Hepatocyte (in vitro differentiated cells): Measurements from ENCODE around the gene RBFOX2. TPM values are rescaled to one million over a fixed set of nuclear protein-coding genes. Genes with fewer than 3 reads are reported as not detected.

Experiments
- DNase-seq: peaks from one replicate; pipeline ENCODE4 v3.0.0-alpha.2; 2016; ENCODE audit warnings: low spot score
- H2AFZ ChIP-seq: fragments of 200-600 bp; sonication (generic); 2 replicates; pipeline ENCODE4 v1.6.0; 2016; ENCODE audit warnings: antibody characterized with exemption, mild to moderate bottlenecking
- H3K27ac ChIP-seq: fragments of 200-600 bp; sonication (generic); 2 replicates; pipeline ENCODE4 v1.5.1; 2016; ENCODE audit warnings: mild to moderate bottlenecking
- H3K27me3 ChIP-seq: fragments of 200-600 bp; sonication (generic); 2 replicates; pipeline ENCODE4 v1.6.1; 2016
- H3K36me3 ChIP-seq: fragments of 200-600 bp; sonication (generic); replicated peaks from 2 replicates; pipeline ENCODE4 v1.5.1; 2016; ENCODE audit warnings: low read depth; ENCODE audit not compliant: insufficient read depth
- H3K4me1 ChIP-seq: fragments of 200-600 bp; sonication (generic); 2 replicates; pipeline ENCODE4 v1.5.1; 2016; ENCODE audit warnings: mild to moderate bottlenecking, moderate library complexity; ENCODE audit not compliant: insufficient read depth
- H3K4me2 ChIP-seq: fragments of 200-600 bp; sonication (generic); 2 replicates; pipeline ENCODE4 v1.6.0; 2016
- H3K4me3 ChIP-seq: fragments of 200-600 bp; sonication (generic); 2 replicates; pipeline ENCODE4 v1.5.1; 2016; ENCODE audit warnings: mild to moderate bottlenecking
- H3K79me2 ChIP-seq: fragments of 200-600 bp; sonication (generic); 2 replicates; pipeline ENCODE4 v1.6.0; 2017; ENCODE audit warnings: mild to moderate bottlenecking
- H3K9me2 ChIP-seq: fragments of 200-600 bp; sonication (generic); replicated peaks from 2 replicates; pipeline ENCODE4 v1.6.0; 2017; ENCODE audit warnings: mild to moderate bottlenecking; ENCODE audit not compliant: insufficient read depth
- H3K9me3 ChIP-seq: fragments of 200-600 bp; sonication (generic); 2 replicates; pipeline ENCODE4 v1.5.1; 2016; ENCODE audit warnings: low read depth, mild to moderate bottlenecking
- H4K20me1 ChIP-seq: fragments of 200-600 bp; sonication (generic); 2 replicates; pipeline ENCODE4 v1.6.0; 2016; ENCODE audit warnings: mild to moderate bottlenecking; ENCODE audit not compliant: insufficient read depth, poor library complexity, severe bottlenecking
- EZH2 ChIP-seq: fragments of 200-600 bp; sonication (generic); IDR thresholded peaks from 2 replicates; pipeline ENCODE4 v1.6.1; 2016; ENCODE audit warnings: antibody characterized with exemption, mild to moderate bottlenecking, borderline replicate concordance
- EZH2phosphoT487 ChIP-seq: fragments of 200-600 bp; sonication (generic); IDR thresholded peaks from one replicate; pipeline ENCODE4 v1.6.1; 2018; ENCODE audit warnings: antibody characterized with exemption, mild to moderate bottlenecking, low read depth, moderate library complexity; ENCODE audit not compliant: unreplicated experiment, severe bottlenecking
- WGBS: methylation state at CpG from one replicate; pipeline ENCODE4 v1.1.6; 2016; ENCODE audit warnings: low lambda C conversion rate; ENCODE audit errors: missing lambda C conversion rate; 5-methylcytosine and 5-hydroxymethylcytosine counted together
- polyA plus RNA-seq: library from polyadenylated mRNA; unstranded; fragments of >200 nt; fragmentation: Nextera tagmentation; extraction: Ambion mirVana; gene quantifications from 2 replicates; pipeline ENCODE4 v1.2.1, GENCODE V29; 2016
- total RNA-seq: library from RNA; depleted of rRNA; stranded (reverse); fragments of >200 nt; gene quantifications from 2 replicates; pipeline ENCODE4 v1.2.3, GENCODE V29; 2014
- TF ChIP-seq, protein P1 (sequence below): fragments of 200-600 bp; sonication (generic); IDR thresholded peaks from 2 replicates; pipeline ENCODE4 v1.5.1; 2016; ENCODE audit warnings: antibody characterized with exemption, mild to moderate bottlenecking; ENCODE audit not compliant: poor library complexity

Gene RBFOX2
- total and polyA plus RNA-seq, 2 experiments from 2014 or later, result 76.7 to 133 TPM

DNA sequence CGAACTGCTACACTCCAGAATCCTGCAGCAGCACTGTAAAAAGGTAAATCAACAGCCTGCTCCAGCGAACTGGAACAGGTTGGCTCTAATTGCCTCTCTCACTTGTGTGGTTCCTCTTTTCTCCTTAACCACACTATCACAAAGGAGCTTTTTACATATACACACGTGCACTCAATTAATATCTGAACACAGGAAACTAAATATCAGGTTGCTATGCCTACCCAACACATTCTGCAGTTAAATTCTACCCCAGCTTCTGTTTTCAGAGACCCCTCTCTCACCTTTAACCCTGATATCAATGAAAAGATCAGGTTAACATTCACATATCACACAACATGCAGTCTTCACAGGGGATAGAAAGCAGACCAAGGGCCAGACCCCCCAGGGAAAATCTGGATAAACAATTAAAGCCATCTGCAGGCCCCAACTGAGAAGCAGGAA lies 11.0 kb downstream of the RBFOX2 start:
- Histone ChIP-seq H3K79me2 (peaks cover 95% of the 10 kb centered on the region), H4K20me1 (peaks cover 44% of the 10 kb centered on the region)
- TF ChIP-seq, protein P1, sequence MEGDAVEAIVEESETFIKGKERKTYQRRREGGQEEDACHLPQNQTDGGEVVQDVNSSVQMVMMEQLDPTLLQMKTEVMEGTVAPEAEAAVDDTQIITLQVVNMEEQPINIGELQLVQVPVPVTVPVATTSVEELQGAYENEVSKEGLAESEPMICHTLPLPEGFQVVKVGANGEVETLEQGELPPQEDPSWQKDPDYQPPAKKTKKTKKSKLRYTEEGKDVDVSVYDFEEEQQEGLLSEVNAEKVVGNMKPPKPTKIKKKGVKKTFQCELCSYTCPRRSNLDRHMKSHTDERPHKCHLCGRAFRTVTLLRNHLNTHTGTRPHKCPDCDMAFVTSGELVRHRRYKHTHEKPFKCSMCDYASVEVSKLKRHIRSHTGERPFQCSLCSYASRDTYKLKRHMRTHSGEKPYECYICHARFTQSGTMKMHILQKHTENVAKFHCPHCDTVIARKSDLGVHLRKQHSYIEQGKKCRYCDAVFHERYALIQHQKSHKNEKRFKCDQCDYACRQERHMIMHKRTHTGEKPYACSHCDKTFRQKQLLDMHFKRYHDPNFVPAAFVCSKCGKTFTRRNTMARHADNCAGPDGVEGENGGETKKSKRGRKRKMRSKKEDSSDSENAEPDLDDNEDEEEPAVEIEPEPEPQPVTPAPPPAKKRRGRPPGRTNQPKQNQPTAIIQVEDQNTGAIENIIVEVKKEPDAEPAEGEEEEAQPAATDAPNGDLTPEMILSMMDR, result no peak
- TF ChIP-seq EZH2phosphoT487 (no peak), EZH2 (no peak)

DNA sequence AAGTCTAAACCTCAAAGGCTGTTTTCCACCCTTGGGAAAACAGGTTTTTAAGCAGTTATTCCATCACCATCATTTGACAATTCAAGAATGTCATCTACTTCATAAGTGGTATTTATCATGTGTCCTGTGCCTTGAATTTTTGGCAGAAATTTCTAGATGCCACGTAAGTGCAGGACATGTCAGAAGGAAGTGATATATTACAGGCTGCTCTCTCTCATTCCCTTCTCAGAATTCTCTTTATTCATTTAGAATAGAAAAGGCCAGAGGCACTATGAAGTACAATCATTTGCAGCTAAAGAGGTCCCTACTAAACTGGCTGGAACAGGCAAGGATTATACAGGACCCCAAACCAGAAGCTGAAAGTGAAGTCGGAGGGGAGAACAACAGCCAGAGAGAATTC lies 11.9 kb downstream of the RBFOX2 start:
- Histone ChIP-seq H3K27me3 (no peaks in the 10 kb centered on the region), H4K20me1 (peaks cover 40% of the 10 kb centered on the region), H3K79me2 (peaks cover 98% of the 10 kb centered on the region), H3K9me3 (no peaks in the 10 kb centered on the region), H3K4me1 (peaks cover 41% of the 10 kb centered on the region), H3K4me2 (no peak overlapping the region), H3K36me3 (no peaks in the 10 kb centered on the region), H2AFZ (no peak overlapping the region), H3K4me3 (no peak overlapping the region), H3K27ac (peak overlapping the region; percentile 40), H3K9me2 (no peaks in the 10 kb centered on the region)
- WGBS, result 46% methylated on average over 2 of the region's 2 CpGs
- no peak for TF ChIP-seq EZH2phosphoT487
- no peak for TF ChIP-seq EZH2
- TF ChIP-seq, protein P1, result no peak
- no peak for DNase-seq

More for the DNA sequence above, 11.0 kb downstream of the RBFOX2 start:
- H3K9me2 ChIP-seq, result no peaks in the 10 kb centered on the region
- H3K36me3 ChIP-seq, result no peaks in the 10 kb centered on the region
- WGBS, result 56% methylated on average over 3 of the region's 3 CpGs
- no peak overlapping the region for H3K27ac ChIP-seq
- H3K27me3 ChIP-seq, result no peaks in the 10 kb centered on the region
- no peaks in the 10 kb centered on the region for H3K9me3 ChIP-seq
- DNase-seq, result no peak
- peak overlapping the region; percentile 24 for H3K4me2 ChIP-seq
- no peak overlapping the region for H3K4me3 ChIP-seq
- H3K4me1 ChIP-seq, result peaks cover 48% of the 10 kb centered on the region
- no peak overlapping the region for H2AFZ ChIP-seq

DNA sequence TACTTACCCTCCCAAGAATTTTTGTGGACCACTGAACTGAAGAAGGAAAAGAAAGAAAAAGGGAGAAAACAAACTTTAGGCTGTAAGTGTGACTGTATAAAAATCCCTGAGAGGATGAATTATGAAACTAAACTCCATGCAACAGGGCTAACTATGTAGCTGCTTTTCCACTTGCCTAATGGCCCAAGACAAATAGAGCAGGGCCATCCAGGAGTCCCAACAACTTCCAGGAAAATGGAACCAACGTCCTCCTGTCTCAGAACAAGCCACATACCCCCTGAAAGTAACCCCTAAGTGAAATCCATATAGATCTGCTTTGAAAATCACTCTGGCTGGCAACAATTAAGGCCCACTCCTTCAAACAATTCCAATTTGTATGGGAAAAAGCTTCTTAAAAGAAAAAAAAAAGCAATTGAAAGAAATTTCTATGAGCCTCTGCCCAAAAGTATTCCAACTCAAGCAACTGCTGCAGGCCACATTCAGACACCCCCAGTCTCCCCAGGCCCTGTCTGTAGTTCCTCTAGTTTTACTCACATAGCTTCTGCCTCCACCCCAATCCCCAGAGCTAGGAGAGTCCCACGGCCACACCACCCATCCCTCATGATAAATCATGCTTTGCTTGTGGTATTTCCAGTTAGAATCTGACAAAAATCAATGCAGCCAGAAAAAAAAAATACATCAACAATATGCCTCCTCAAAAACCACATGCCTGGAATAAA lies 12.7 kb downstream of the RBFOX2 start:
- peaks cover 38% of the 10 kb centered on the region for H4K20me1 ChIP-seq

More for the DNA sequence above, 12.7 kb downstream of the RBFOX2 start:
- Histone ChIP-seq H2AFZ (no peak overlapping the region), H3K9me3 (no peaks in the 10 kb centered on the region), H3K36me3 (no peaks in the 10 kb centered on the region), H3K4me2 (peak overlapping the region; percentile 35), H3K4me3 (no peak overlapping the region), H3K27ac (peak overlapping the region; percentile 40), H3K27me3 (no peaks in the 10 kb centered on the region), H3K79me2 (peaks cover 98% of the 10 kb centered on the region), H3K9me2 (no peaks in the 10 kb centered on the region), H3K4me1 (peaks cover 42% of the 10 kb centered on the region)
- DNase-seq, result no peak
- 49% methylated on average over 2 of the region's 2 CpGs for WGBS
- TF ChIP-seq, protein P1, result no peak
- TF ChIP-seq EZH2 (no peak), EZH2phosphoT487 (no peak)
